NB4 (cell line): Measurements from ENCODE around the gene CLASP1.

Source experiments
- MYC ChIP-seq: IDR thresholded peaks from 2 replicates; pipeline ENCODE4 v1.6.1; 2011; ENCODE audit warnings: low read depth, low read length
- POLR2A ChIP-seq: IDR thresholded peaks from 2 replicates; pipeline ENCODE4 v1.6.1; 2011; ENCODE audit warnings: mild to moderate bottlenecking; ENCODE audit not compliant: insufficient read length; ENCODE audit errors: extremely low read depth
- TF ChIP-seq, protein P1 (sequence below): IDR thresholded peaks from one replicate; pipeline ENCODE4 v1.5.1; 2012; ENCODE audit warnings: low read depth, low read length
- TF ChIP-seq, protein P2 (sequence below): IDR thresholded peaks from 2 replicates; pipeline ENCODE4 v1.6.1; 2011; ENCODE audit warnings: low read depth, low read length

DNA sequence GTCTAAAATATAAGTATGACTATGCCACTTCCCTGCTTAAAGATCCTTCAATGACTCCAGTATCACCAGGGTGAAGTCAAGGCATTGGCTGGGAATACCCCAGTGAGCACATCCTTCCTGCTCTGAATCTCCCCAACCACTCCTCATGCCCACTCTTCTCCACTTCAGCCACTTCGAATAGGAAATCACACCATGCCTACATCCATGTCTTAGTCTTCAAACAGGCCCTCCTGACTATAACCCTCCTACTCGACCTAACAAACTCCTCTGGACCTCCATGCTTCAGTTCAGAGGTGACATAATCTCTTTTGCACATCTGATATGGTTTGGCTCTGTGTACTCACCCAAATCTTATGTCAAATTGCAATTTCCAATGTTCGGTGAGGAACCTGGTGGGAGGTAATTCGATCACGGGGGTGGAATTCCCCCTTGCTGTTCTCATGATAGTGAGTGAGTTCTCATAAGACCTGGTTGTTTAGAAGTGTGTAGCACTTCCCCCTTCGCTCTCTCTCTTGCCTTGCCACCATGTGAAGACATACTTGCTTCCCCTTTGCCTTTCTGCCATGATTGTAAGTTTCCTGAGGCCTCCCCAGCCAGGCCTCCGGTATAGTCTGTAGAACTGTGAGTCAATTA, 276.4 kb downstream of the CLASP1 start:
- TF ChIP-seq, protein P1, sequence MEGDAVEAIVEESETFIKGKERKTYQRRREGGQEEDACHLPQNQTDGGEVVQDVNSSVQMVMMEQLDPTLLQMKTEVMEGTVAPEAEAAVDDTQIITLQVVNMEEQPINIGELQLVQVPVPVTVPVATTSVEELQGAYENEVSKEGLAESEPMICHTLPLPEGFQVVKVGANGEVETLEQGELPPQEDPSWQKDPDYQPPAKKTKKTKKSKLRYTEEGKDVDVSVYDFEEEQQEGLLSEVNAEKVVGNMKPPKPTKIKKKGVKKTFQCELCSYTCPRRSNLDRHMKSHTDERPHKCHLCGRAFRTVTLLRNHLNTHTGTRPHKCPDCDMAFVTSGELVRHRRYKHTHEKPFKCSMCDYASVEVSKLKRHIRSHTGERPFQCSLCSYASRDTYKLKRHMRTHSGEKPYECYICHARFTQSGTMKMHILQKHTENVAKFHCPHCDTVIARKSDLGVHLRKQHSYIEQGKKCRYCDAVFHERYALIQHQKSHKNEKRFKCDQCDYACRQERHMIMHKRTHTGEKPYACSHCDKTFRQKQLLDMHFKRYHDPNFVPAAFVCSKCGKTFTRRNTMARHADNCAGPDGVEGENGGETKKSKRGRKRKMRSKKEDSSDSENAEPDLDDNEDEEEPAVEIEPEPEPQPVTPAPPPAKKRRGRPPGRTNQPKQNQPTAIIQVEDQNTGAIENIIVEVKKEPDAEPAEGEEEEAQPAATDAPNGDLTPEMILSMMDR: no peak
- TF ChIP-seq, protein P2, sequence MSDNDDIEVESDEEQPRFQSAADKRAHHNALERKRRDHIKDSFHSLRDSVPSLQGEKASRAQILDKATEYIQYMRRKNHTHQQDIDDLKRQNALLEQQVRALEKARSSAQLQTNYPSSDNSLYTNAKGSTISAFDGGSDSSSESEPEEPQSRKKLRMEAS: no peak
- TF ChIP-seq POLR2A (no peak), MYC (no peak)
